ENCODE data around the gene PRKCB.

- no peak for TF ChIP-seq CTCF (IDR thresholded peaks at IDR 0.05 in 4 of 5, conservative IDR thresholded peaks at IDR 0.05 in 1 of 5)
- TF ChIP-seq POLR2A (IDR thresholded peaks at IDR 0.05), result no peak
Observed at GRCh38 chr16:24005577-24005976, 169.8 kb downstream of the PRKCB start.

Measured in gastrocnemius medialis (tissue), 4 donors.